Stimulated activated CD8-positive, alpha-beta memory T cell treated with anti-CD3 and anti-CD28 coated beads, Interleukin-15, amount 100 ng/mL, for 48 hours (primary cell): Measurements from ENCODE around the gene PLEKHA6.
"Not testable (repeated sequence)": the region's sequence is repeated elsewhere in the genome, so short reads cannot be mapped to it uniquely, and the experiment has no call there.

Experiments used
- DNase-seq, 2 donors: peaks; one replicate each; pipeline ENCODE4 v3.0.0-alpha.2; 2020; ENCODE audit warnings: low read depth in 2 of 2

PLEKHA6 gene

GRCh38 chr1:204314893-204315658, 44.7 kb downstream of the PLEKHA6 start:
- DNase-seq, result no peak

GRCh38 chr1:204314171-204314892, 45.4 kb downstream of the PLEKHA6 start:
- no peak for DNase-seq

GRCh38 chr1:204313675-204314074, 46.1 kb downstream of the PLEKHA6 start:
- no peak for DNase-seq

GRCh38 chr1:204310970-204311369, 48.8 kb downstream of the PLEKHA6 start:
- DNase-seq, result not testable (repeated sequence)

GRCh38 chr1:204308023-204308628, 51.6 kb downstream of the PLEKHA6 start:
- DNase-seq, result no peak

GRCh38 chr1:204307334-204307883, 52.3 kb downstream of the PLEKHA6 start:
- DNase-seq, result no peak

- no peak for DNase-seq
Observed at GRCh38 chr1:204306076-204306475, 53.7 kb downstream of the PLEKHA6 start.

- DNase-seq, result no peak
Observed at GRCh38 chr1:204304067-204304466, 55.7 kb downstream of the PLEKHA6 start.

- no peak for DNase-seq
Observed at GRCh38 chr1:204302769-204303168, 57.0 kb downstream of the PLEKHA6 start.

GRCh38 chr1:204301171-204301957, 58.4 kb downstream of the PLEKHA6 start:
- no peak for DNase-seq

- no peak for DNase-seq
Observed at GRCh38 chr1:204299814-204300365, 59.8 kb downstream of the PLEKHA6 start.

GRCh38 chr1:204296431-204296988, 63.2 kb downstream of the PLEKHA6 start:
- no peak for DNase-seq

GRCh38 chr1:204295671-204296070, 64.1 kb downstream of the PLEKHA6 start:
- no peak for DNase-seq

- no peak for DNase-seq
Observed at GRCh38 chr1:204294357-204294756, 65.4 kb downstream of the PLEKHA6 start.

- no peak for DNase-seq
Observed at GRCh38 chr1:204293605-204294337, 66.0 kb downstream of the PLEKHA6 start.

GRCh38 chr1:204292740-204293139, 67.0 kb downstream of the PLEKHA6 start:
- DNase-seq, result no peak

GRCh38 chr1:204289280-204289679, 70.4 kb downstream of the PLEKHA6 start:
- no peak for DNase-seq

- no peak for DNase-seq
Observed at GRCh38 chr1:204288021-204288588, 71.6 kb downstream of the PLEKHA6 start.

- no peak for DNase-seq
Observed at GRCh38 chr1:204287466-204287891, 72.2 kb downstream of the PLEKHA6 start.
